GM12872 (cell line): ENCODE data around the gene NMNAT2.

Experiments
- CTCF ChIP-seq: IDR thresholded peaks from 3 replicates; pipeline ENCODE4 v1.5.1; 2011; ENCODE audit warnings: low read depth, mild to moderate bottlenecking, low read length, moderate library complexity; ENCODE audit not compliant: insufficient read depth

NMNAT2 gene

GRCh38 chr1:183233113-183233512 is 185.1 kb downstream of the NMNAT2 start:
- no peak for TF ChIP-seq CTCF

- TF ChIP-seq CTCF, result no peak
Measured at GRCh38 chr1:183231545-183231944, 186.6 kb downstream of the NMNAT2 start.

- TF ChIP-seq CTCF, result no peak
Measured at GRCh38 chr1:183230413-183230812, 187.8 kb downstream of the NMNAT2 start.

GRCh38 chr1:183228347-183229220 is 189.6 kb downstream of the NMNAT2 start:
- TF ChIP-seq CTCF, result no peak

GRCh38 chr1:183227422-183228346 is 190.5 kb downstream of the NMNAT2 start:
- TF ChIP-seq CTCF, result peak; percentile 95

- TF ChIP-seq CTCF, result no peak
Measured at GRCh38 chr1:183226963-183227362, 191.2 kb downstream of the NMNAT2 start.

- no peak for TF ChIP-seq CTCF
Measured at GRCh38 chr1:183226361-183226760, 191.8 kb downstream of the NMNAT2 start.
